HEK293 (cell line): ENCODE measurements around the gene SMARCA2.

Source experiments
- GLI4 ChIP-seq: fragments of 450-650 bp; formaldehyde crosslinking; IDR thresholded peaks from 2 replicates; pipeline ENCODE4 v1.5.1; 2016; ENCODE audit warnings: missing biosample characterization, missing genetic modification characterization
- MEIS1 ChIP-seq: sonication (generic); formaldehyde crosslinking; IDR thresholded peaks from 2 replicates; pipeline ENCODE4 v1.8.1; 2022; ENCODE audit warnings: missing genetic modification reagents, mild to moderate bottlenecking, borderline replicate concordance
- REPIN1 ChIP-seq: fragments of 450-650 bp; formaldehyde crosslinking; IDR thresholded peaks from 2 replicates; pipeline ENCODE4 v1.5.1; 2017; ENCODE audit warnings: missing biosample characterization, missing genetic modification characterization, low read depth
- ZNF416 ChIP-seq: fragments of 450-650 bp; formaldehyde crosslinking; IDR thresholded peaks from 2 replicates; pipeline ENCODE4 v1.5.1; 2016; ENCODE audit warnings: missing biosample characterization, missing genetic modification characterization
- ZNF510 ChIP-seq: fragments of 450-650 bp; formaldehyde crosslinking; IDR thresholded peaks from 2 replicates; pipeline ENCODE4 v1.5.1; 2018; ENCODE audit warnings: mild to moderate bottlenecking, missing genetic modification characterization, missing biosample characterization; ENCODE audit not compliant: insufficient replicate concordance
- ZNF544 ChIP-seq: fragments of 450-650 bp; formaldehyde crosslinking; IDR thresholded peaks from 2 replicates; pipeline ENCODE4 v1.5.0; 2017; ENCODE audit warnings: missing biosample characterization, missing genetic modification characterization
- ZNF560 ChIP-seq: fragments of 450-650 bp; formaldehyde crosslinking; IDR thresholded peaks from 2 replicates; pipeline ENCODE4 v1.5.1; 2017; ENCODE audit warnings: missing biosample characterization, missing genetic modification characterization, borderline replicate concordance
- ZNF626 ChIP-seq: fragments of 450-650 bp; sonication (Bioruptor Pico); formaldehyde crosslinking; IDR thresholded peaks from 2 replicates; pipeline ENCODE4 v1.5.1; 2018; ENCODE audit warnings: missing biosample characterization, missing genetic modification characterization, inconsistent platforms
- TF ChIP-seq, protein P1 (sequence below): fragments of 450-650 bp; formaldehyde crosslinking; IDR thresholded peaks from 2 replicates; pipeline ENCODE4 v1.5.1; 2016; ENCODE audit warnings: missing biosample characterization, missing genetic modification characterization
- TF ChIP-seq, protein P2 (sequence below): fragments of 450-650 bp; formaldehyde crosslinking; IDR thresholded peaks from 2 replicates; pipeline ENCODE4 v1.5.1; 2016; ENCODE audit warnings: missing biosample characterization, missing genetic modification characterization

DNA sequence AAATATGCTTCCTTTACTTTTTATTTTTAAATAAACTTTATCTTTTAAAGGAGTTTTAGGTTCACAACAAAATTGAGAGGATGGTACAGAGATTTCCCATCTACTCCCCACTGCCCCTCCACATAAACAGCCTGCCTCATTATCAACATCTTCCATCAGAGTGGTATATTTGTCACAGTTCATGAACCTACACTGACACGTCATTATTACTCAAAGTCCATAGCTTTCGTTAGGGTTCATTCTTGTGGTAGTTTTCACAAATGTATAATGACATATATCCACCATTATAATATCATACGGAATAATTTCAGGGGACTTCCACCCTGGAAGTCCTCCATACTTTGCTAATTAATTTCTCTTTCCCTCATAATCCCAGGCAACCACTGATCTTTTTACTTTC is 204.9 kb downstream of the SMARCA2 start:
- TF ChIP-seq REPIN1 (tag by site-specific recombination), result no peak
- TF ChIP-seq, protein P1, sequence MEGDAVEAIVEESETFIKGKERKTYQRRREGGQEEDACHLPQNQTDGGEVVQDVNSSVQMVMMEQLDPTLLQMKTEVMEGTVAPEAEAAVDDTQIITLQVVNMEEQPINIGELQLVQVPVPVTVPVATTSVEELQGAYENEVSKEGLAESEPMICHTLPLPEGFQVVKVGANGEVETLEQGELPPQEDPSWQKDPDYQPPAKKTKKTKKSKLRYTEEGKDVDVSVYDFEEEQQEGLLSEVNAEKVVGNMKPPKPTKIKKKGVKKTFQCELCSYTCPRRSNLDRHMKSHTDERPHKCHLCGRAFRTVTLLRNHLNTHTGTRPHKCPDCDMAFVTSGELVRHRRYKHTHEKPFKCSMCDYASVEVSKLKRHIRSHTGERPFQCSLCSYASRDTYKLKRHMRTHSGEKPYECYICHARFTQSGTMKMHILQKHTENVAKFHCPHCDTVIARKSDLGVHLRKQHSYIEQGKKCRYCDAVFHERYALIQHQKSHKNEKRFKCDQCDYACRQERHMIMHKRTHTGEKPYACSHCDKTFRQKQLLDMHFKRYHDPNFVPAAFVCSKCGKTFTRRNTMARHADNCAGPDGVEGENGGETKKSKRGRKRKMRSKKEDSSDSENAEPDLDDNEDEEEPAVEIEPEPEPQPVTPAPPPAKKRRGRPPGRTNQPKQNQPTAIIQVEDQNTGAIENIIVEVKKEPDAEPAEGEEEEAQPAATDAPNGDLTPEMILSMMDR (tag by site-specific recombination), result no peak
- TF ChIP-seq GLI4, result no peak
- no peak for TF ChIP-seq ZNF510 (tag by site-specific recombination)
- TF ChIP-seq, protein P2, sequence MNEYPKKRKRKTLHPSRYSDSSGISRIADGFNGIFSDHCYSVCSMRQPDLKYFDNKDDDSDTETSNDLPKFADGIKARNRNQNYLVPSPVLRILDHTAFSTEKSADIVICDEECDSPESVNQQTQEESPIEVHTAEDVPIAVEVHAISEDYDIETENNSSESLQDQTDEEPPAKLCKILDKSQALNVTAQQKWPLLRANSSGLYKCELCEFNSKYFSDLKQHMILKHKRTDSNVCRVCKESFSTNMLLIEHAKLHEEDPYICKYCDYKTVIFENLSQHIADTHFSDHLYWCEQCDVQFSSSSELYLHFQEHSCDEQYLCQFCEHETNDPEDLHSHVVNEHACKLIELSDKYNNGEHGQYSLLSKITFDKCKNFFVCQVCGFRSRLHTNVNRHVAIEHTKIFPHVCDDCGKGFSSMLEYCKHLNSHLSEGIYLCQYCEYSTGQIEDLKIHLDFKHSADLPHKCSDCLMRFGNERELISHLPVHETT, result no peak
- no peak for TF ChIP-seq MEIS1 (CRISPR knock-in tag)
- no peak for TF ChIP-seq ZNF416 (tag by site-specific recombination)
- no peak for TF ChIP-seq ZNF544 (tag by site-specific recombination)
- no peak for TF ChIP-seq ZNF560 (tag by site-specific recombination)
- no peak for TF ChIP-seq ZNF626
